GM13977 (cell line): ENCODE measurements around the gene MMRN2.

Experiments
- DNase-seq: peaks from one replicate; pipeline ENCODE4 v3.0.0; 2012; ENCODE audit warnings: low spot score
- in situ Hi-C: fragments of 300-500 bp; cut with MboI; formaldehyde crosslinking; loops from one replicate; pipeline ENCODE4 v1.12.0; 2022; ENCODE audit warnings: low sequenced_read_pairs, low pct_unique_long_range_greater_than_20kb, mixed read lengths, inconsistent platforms; ENCODE audit not compliant: unreplicated experiment
- TF ChIP-seq, protein P1 (sequence below): IDR thresholded peaks from 2 replicates; pipeline ENCODE4 v1.5.1; 2012; ENCODE audit warnings: mild to moderate bottlenecking, control low read depth; ENCODE audit not compliant: insufficient read depth; ENCODE audit errors: extremely low read depth, missing control alignments

MMRN2 gene

GRCh38 chr10:86974484-86974883 lies 17.1 kb upstream of the MMRN2 start:
- no peak for DNase-seq
- in situ Hi-C loops, result no loop called here
- TF ChIP-seq, protein P1, sequence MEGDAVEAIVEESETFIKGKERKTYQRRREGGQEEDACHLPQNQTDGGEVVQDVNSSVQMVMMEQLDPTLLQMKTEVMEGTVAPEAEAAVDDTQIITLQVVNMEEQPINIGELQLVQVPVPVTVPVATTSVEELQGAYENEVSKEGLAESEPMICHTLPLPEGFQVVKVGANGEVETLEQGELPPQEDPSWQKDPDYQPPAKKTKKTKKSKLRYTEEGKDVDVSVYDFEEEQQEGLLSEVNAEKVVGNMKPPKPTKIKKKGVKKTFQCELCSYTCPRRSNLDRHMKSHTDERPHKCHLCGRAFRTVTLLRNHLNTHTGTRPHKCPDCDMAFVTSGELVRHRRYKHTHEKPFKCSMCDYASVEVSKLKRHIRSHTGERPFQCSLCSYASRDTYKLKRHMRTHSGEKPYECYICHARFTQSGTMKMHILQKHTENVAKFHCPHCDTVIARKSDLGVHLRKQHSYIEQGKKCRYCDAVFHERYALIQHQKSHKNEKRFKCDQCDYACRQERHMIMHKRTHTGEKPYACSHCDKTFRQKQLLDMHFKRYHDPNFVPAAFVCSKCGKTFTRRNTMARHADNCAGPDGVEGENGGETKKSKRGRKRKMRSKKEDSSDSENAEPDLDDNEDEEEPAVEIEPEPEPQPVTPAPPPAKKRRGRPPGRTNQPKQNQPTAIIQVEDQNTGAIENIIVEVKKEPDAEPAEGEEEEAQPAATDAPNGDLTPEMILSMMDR, result no peak

GRCh38 chr10:86972613-86973380 lies 15.4 kb upstream of the MMRN2 start:
- TF ChIP-seq, protein P1, result no peak
- no peak for DNase-seq
- in situ Hi-C loops, result no loop called here

- in situ Hi-C loops, result no loop called here
- TF ChIP-seq, protein P1, result no peak
- DNase-seq, result peak; percentile 90
These were observed 14.0 kb upstream of the MMRN2 start for GRCh38 chr10:86971232-86971991.

DNA sequence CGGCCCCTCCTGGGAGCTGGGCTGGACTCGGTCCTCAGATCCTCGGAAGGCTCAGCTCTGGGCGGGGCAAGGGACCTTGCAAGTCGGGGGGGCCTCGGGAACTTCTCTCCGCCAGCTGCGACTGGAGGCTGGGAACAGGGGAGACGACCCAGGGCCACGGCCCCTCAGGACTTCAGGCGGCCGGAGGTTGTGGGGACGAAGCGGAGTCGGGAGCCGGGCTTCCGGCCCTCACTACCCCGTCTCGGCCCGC lies 13.5 kb upstream of the MMRN2 start:
- TF ChIP-seq, protein P1, result no peak
- in situ Hi-C loops, result no loop called here
- DNase-seq, result no peak

GRCh38 chr10:86970162-86970981 lies 13.0 kb upstream of the MMRN2 start:
- peak; percentile 39 for DNase-seq
- TF ChIP-seq, protein P1, result no peak
- in situ Hi-C loops, result no loop called here

DNA sequence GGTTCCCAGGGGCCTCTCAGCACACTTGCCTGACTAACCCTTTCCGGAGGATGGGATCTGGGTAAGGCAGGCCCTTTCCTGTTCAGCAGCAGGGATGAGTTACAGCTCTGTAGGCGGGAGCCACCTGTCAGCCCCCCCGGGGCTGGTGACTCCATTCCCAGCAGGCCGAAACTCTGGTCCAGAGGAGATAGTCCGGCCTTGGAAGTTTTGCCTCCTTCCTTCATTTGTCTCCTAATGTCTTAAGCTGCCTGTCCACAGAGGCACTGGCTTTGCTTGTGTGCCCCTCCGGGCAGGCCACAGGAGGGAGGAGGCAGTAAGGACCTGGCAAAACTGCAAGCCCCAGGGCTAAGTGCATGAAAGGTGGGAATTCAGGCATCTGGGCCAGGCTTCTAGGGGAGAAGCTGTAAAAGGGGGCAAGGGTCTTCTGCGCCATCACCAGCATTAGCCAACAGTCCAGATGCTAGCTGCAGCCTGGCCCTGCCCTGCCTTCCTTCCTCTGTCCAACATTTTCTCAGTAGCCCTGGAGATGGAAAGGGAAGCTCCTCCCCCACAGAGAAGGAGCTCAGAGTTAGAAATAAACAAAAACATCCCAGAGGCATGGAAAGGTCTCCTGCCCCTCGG lies 12.1 kb upstream of the MMRN2 start:
- DNase-seq, result no peak
- TF ChIP-seq, protein P1, result no peak
- in situ Hi-C loops, result no loop called here
